Esophagus squamous epithelium (tissue), 5 donors: Measurements from ENCODE around the gene ZNG1B. TPM values are rescaled to one million over a fixed set of nuclear protein-coding genes. Genes with fewer than 3 reads are reported as not detected.
A peak's percentile ranks its signal among the peaks of the same experiment; 100 is the strongest.
"Not testable (repeated sequence)": the region's sequence is repeated elsewhere in the genome, so short reads cannot be mapped to it uniquely, and the experiment has no call there.

ENCODE experiments used
- DNase-seq: peaks from one replicate; lab custom pipeline; 2025; lab: John Stamatoyannopoulos, UW
- H3K27ac ChIP-seq, 4 donors: fragments of 200-600 bp; sonication (generic); one replicate each; pipeline ENCODE4 v1.5.1; 2016 to 2019; ENCODE audit warnings: mild to moderate bottlenecking in 1 of 4
- H3K27me3 ChIP-seq, 4 donors: fragments of 200-600 bp; sonication (generic); 1 replicate in 3 of 4; 2 replicates in 1 of 4; pipeline versions ENCODE4 v1.5.1 to v1.6.0; 2017 to 2021; ENCODE audit warnings: antibody characterized with exemption in 1 of 4
- H3K36me3 ChIP-seq, 3 donors: fragments of 200-600 bp; sonication (generic); one replicate each; pipeline ENCODE4 v1.5.1; 2016 to 2019
- H3K4me1 ChIP-seq, 3 donors: fragments of 200-600 bp; sonication (generic); one replicate each; pipeline ENCODE4 v1.5.1; 2017 to 2019
- H3K4me3 ChIP-seq, 4 donors: fragments of 200-600 bp; sonication (generic); 1 replicate in 3 of 4; 2 replicates in 1 of 4; pipeline ENCODE4 v1.5.1; 2016 to 2019; ENCODE audit warnings: mild to moderate bottlenecking in 2 of 4, moderate library complexity in 1 of 4
- H3K9me3 ChIP-seq, 3 donors: fragments of 200-600 bp; sonication (generic); one replicate each; pipeline ENCODE4 v1.5.1; 2016 to 2019
- POLR2A ChIP-seq, 4 donors: fragments of 450-650 bp; IDR thresholded peaks; one replicate each; pipeline ENCODE4 v1.6.1; 2017; ENCODE audit warnings: antibody characterized with exemption in 4 of 4, mild to moderate bottlenecking in 4 of 4, moderate library complexity in 3 of 4
- WGBS, 2 donors: methylation state at CpG; one replicate each; pipeline ENCODE4 v1.1.5; 2018; 5-methylcytosine and 5-hydroxymethylcytosine counted together
- intact Hi-C: fragments of 100-400 bp; cut with DNase I; formaldehyde crosslinking; loops from one replicate; pipeline ENCODE4 v1.15.0; 2022
- total RNA-seq, 4 donors: library from RNA; depleted of rRNA; stranded (reverse); fragments of >200 nt; gene quantifications; one replicate each; pipeline ENCODE4 v1.1.0, GENCODE V29; 2016
- TF ChIP-seq, protein P1 (sequence below), 6 experiments: fragments of 450-650 bp in 4 of 6; fragments of 200-600 bp in 2 of 6; sonication (generic) in 2 of 6; IDR thresholded peaks; one replicate each; pipeline ENCODE4 v1.5.1; 2016 to 2019; ENCODE audit warnings: antibody characterized with exemption in 6 of 6, mild to moderate bottlenecking in 4 of 6, moderate library complexity in 4 of 6
- donor health status: DM: yes; HTN: yes; CAD: no.

ZNG1B gene
- total RNA-seq, 4 donors from 2014 or later: 14.8 to 51.3 (median 31.9) TPM

DNA sequence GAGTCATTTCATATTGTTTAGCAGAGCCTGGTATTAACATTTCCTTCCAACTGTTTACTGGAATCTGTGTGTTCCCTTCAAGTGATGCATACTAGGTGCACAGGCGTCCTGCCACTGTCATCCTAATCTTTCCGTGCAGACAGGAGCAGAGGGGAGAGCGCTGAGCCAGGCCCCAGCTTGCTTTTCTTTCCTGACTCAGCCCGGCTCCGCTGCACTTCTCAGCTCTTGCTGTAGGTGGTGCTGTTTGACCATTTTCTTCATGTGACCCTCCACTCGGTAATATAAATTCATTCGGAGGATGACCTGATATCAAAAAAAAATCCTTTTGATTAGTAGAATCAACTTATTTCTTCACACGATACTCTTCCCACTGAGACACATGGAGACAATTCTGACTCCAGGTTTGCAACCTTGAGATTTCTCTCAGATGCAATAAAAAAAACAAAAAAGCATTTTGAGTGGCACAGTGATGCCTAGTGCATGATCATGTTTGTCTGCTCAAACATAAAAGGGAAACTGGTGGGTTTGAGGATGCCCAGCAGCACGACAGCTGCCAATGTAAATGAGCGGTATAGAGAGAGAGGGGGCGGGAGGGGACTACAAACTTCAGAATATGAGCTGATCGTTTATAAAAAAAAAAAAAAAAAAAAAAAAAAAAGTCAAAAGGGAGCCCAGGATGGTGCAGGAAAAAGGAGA lies 90.0 kb downstream of the ZNG1B start:
- H3K4me3 ChIP-seq, H3K27me3 ChIP-seq, H3K4me1 ChIP-seq, H3K9me3 ChIP-seq, DNase-seq, H3K36me3 ChIP-seq, intact Hi-C loops, H3K27ac ChIP-seq: not testable (repeated sequence)
- TF ChIP-seq, protein P1, sequence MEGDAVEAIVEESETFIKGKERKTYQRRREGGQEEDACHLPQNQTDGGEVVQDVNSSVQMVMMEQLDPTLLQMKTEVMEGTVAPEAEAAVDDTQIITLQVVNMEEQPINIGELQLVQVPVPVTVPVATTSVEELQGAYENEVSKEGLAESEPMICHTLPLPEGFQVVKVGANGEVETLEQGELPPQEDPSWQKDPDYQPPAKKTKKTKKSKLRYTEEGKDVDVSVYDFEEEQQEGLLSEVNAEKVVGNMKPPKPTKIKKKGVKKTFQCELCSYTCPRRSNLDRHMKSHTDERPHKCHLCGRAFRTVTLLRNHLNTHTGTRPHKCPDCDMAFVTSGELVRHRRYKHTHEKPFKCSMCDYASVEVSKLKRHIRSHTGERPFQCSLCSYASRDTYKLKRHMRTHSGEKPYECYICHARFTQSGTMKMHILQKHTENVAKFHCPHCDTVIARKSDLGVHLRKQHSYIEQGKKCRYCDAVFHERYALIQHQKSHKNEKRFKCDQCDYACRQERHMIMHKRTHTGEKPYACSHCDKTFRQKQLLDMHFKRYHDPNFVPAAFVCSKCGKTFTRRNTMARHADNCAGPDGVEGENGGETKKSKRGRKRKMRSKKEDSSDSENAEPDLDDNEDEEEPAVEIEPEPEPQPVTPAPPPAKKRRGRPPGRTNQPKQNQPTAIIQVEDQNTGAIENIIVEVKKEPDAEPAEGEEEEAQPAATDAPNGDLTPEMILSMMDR (IDR thresholded peaks at IDR 0.05): peak in 1 of 6 experiments; percentile 4
- 8 to 10% methylated on average over 4 to 6 of the region's 12 CpGs for WGBS, 2 donors

DNA sequence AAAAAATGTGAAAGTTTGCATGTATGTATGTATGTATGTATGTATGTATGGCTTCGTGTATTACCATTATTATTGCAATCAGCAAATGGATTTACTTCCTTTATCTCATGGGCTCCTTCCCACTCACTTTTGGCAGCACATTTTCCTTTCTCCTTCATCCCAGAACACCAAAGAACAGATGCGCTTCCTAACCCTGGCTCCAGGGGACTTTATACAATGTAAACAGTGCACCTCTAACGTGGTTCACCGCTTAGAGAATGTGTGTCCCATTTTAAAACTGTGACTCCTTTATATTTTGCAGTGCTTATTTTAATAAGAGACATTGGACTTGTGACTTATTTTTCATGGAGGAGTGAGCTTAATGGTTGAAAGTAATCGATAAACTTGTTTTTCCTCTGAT lies 90.6 kb downstream of the ZNG1B start:
- H3K27ac ChIP-seq, H3K36me3 ChIP-seq, intact Hi-C loops, H3K4me3 ChIP-seq, H3K27me3 ChIP-seq, H3K9me3 ChIP-seq, H3K4me1 ChIP-seq, DNase-seq: not testable (repeated sequence)
- 61 to 65% methylated on average over 4 to 5 of the region's 5 CpGs for WGBS, 2 donors

DNA sequence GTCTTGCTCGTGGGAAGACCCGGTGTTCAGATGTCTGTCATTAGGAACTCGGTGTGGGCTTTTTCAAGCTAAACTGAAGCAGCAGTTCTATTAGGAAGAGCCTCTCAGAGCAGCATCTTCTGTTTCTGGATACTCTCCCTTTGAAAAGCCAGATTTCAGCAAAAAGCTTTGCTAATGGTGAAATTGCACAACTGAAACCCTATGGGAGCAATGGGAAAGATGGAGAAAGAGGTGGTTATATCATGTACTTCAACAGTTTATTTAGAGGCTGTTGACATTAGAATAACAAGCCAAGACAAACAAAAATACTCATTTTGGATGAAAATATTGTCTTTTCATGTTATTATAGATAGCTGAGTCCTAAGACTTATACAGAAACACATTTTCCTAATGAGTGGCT lies 91.4 kb downstream of the ZNG1B start:
- no CpG with 5 or more reads among the region's 3 CpGs for WGBS, 2 donors
- H3K4me1 ChIP-seq, H3K27ac ChIP-seq, H3K4me3 ChIP-seq, intact Hi-C loops, DNase-seq, H3K27me3 ChIP-seq, H3K36me3 ChIP-seq, H3K9me3 ChIP-seq: not testable (repeated sequence)

DNA sequence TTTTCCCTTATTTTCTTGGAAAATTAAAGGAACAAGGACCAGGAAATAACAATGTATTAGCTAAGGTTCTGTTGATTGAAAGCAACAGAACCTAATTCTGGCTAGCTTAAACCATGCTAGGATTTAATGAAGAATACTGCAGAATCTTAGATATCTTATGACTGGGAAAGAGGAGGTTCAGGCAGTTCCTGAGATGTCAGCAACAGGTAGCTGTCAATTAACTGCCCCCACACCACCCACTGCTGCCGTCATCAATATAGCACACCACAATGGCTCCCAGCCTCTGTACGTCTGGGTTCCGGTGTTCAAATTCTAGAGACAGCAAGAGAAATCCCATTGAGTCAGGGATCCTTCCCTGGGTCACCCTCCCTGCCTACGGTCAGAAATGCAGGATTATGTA lies 95.5 kb downstream of the ZNG1B start:
- H3K4me1 ChIP-seq, H3K4me3 ChIP-seq, H3K27me3 ChIP-seq, H3K9me3 ChIP-seq, intact Hi-C loops, H3K27ac ChIP-seq, H3K36me3 ChIP-seq, DNase-seq: not testable (repeated sequence)
- 80% methylated on average over 1 of the region's 4 CpGs; no CpG with 5 or more reads in 1 of the 2 donors for WGBS, 2 donors

DNA sequence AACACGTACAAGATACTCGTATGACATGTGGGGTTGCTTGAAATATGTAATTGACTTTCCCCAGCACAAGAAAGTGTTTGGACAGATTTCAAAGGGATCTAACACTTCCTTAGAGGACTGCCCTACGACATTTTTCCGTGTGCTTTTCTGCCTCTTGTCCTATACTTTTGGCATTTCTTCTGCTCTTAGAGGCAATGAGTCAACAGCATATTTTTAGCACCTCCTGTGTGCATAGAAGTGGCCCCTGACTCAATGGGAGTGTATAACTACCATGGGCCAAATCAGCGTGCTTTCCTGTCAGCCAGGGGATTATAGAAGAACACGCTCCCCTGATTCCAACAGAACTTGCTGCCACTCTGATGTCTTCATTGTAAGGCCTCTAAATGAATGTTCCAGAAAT lies 99.1 kb downstream of the ZNG1B start:
- H3K27me3 ChIP-seq, H3K4me3 ChIP-seq, intact Hi-C loops, DNase-seq, H3K4me1 ChIP-seq, H3K36me3 ChIP-seq, H3K9me3 ChIP-seq, H3K27ac ChIP-seq: not testable (repeated sequence)
- WGBS, 2 donors: 48 to 49% methylated on average over 3 to 6 of the region's 6 CpGs

DNA sequence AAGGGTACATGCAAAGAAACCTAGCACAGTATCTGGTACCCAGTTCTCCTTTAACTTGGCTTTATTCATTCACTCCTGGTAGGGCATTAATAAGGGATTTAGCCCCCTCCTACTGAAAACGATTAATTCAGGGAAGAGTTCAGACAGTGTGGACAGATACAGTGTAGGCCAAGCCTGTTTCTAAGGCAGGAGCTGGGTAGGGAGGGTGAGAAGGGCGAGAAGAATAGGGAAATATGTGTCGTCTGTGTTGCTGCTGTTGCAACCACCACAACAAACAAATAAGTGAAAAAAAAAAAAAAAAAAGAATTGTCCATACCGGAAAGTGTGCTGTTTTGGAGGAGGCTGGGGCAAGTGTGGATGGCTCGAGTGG lies 103.3 kb downstream of the ZNG1B start:
- WGBS, 2 donors: 23 to 24% methylated on average over 3 to 5 of the region's 5 CpGs
- Histone ChIP-seq H3K27ac (peak overlapping the region in 2 of 4 donors; percentile 70 to 90), H3K4me1 (peaks cover 0 to 12% (median 0%) of the 10 kb centered on the region in 3 donors), H3K27me3 (peaks cover 0 to 21% (median 0%) of the 10 kb centered on the region in 4 donors), H3K4me3 (peak overlapping the region in 2 of 4 donors; percentile 50 to 67)
- H3K9me3 ChIP-seq, DNase-seq, H3K36me3 ChIP-seq, intact Hi-C loops: not testable (repeated sequence)

- H3K4me1 ChIP-seq: peaks cover 0 to 12% (median 0%) of the 10 kb centered on the region in 3 donors
- peak overlapping the region; percentile 45 to 78 (median 58) for H3K4me3 ChIP-seq
- peak in 2 of 4 donors; percentile 33 to 71 for TF ChIP-seq POLR2A (IDR thresholded peaks at IDR 0.05)
- peak overlapping the region; percentile 70 to 92 (median 82) for H3K27ac ChIP-seq
- H3K9me3 ChIP-seq, DNase-seq, intact Hi-C loops, H3K36me3 ChIP-seq: not testable (repeated sequence)
- peaks cover 0 to 21% (median 0%) of the 10 kb centered on the region in 4 donors for H3K27me3 ChIP-seq
- WGBS, 2 donors: 3 to 10% methylated on average over 2 to 6 of the region's 71 CpGs
These were observed 103.9 kb downstream of the ZNG1B start for GRCh38 chr2:113541204-113541975.

DNA sequence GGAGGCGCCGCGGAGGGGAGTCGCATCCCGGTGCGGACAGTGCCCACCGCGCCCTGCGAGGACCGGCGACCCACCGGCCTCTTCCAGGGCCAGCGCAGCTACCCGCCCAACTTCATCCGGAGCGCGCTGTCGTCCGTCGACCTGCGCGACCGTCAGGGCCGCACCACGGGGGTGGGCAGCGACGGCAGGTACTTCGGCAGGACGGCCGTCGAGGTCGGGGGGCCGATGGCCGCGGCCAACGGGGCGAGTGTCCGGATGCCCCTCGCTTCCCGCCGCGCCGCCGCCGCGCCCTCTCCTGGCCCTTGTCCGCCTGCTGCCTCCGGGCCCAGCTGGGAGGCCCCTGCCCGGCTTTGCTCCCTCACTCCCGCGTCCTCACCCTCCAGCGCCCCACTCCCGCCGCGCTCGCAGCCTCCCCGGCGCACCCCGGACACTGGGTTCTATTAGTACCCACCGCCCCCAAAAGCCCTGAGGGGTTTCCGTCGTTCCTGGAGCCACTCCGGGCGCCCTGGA lies 104.5 kb downstream of the ZNG1B start:
- Histone ChIP-seq H3K4me3 (peak overlapping the region; percentile 45 to 78 (median 58)), H3K27me3 (peaks cover 0 to 21% (median 0%) of the 10 kb centered on the region in 4 donors), H3K27ac (peak overlapping the region; percentile 70 to 92 (median 82)), H3K4me1 (peaks cover 0 to 12% (median 0%) of the 10 kb centered on the region in 3 donors)
- WGBS, 2 donors: 4% methylated on average over 12 of the region's 64 CpGs; no CpG with 5 or more reads in 1 of the 2 donors
- intact Hi-C loops, H3K9me3 ChIP-seq, DNase-seq, H3K36me3 ChIP-seq: not testable (repeated sequence)

DNA sequence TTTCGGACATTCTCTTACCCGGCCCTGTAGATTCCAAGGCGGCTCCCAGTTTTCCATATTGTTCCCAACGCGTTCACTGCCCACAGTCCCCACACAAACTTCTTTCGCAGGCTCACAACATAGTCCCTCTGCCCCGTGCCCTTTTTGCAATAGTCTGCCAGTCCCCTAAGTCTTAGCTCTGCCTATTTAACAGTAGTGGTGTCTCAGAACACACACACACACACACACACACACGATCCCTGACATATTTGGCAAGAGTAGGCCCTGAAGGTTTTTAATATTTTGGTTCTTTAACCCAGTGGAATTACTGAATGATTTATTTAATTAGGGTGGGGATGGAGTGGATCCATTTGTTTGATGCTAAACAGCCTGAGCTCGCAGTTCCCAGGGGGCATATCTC lies 105.0 kb downstream of the ZNG1B start:
- peaks cover 0 to 12% (median 0%) of the 10 kb centered on the region in 3 donors for H3K4me1 ChIP-seq
- intact Hi-C loops, H3K36me3 ChIP-seq, DNase-seq, H3K9me3 ChIP-seq: not testable (repeated sequence)
- H3K27me3 ChIP-seq: peaks cover 0 to 21% (median 0%) of the 10 kb centered on the region in 4 donors
- 20% methylated on average over 1 of the region's 9 CpGs for WGBS, 2 donors
- H3K27ac ChIP-seq: peak overlapping the region in 2 of 4 donors; percentile 70 to 90
- H3K4me3 ChIP-seq: peak overlapping the region in 3 of 4 donors; percentile 50 to 78 (median 67)
